H9 (cell line): ENCODE data around the gene FDX1. TPM values are rescaled to one million over a fixed set of nuclear protein-coding genes. Genes with fewer than 3 reads are reported as not detected.

Experiments used
- DNase-seq: peaks from one replicate; pipeline ENCODE4 v3.0.0-alpha.2; 2017
- H2AFZ ChIP-seq: one replicate; pipeline ENCODE4 v1.6.1; 2013; ENCODE audit warnings: mild to moderate bottlenecking, low read length, control low read depth, moderate library complexity
- H2AK5ac ChIP-seq: 2 replicates; pipeline ENCODE4 v1.6.1; 2013; ENCODE audit warnings: low read length, control low read depth, mixed read lengths; ENCODE audit not compliant: insufficient read length
- H2BK120ac ChIP-seq: one replicate; pipeline ENCODE4 v1.6.1; 2013; ENCODE audit warnings: low read depth, mild to moderate bottlenecking, low read length, control low read depth, inconsistent platforms; ENCODE audit not compliant: poor library complexity, severe bottlenecking
- H2BK12ac ChIP-seq: 2 replicates; pipeline ENCODE4 v1.6.1; 2013; ENCODE audit warnings: low read length, control low read depth, mixed read lengths, low read depth; ENCODE audit not compliant: insufficient read length
- H2BK15ac ChIP-seq: 2 replicates; pipeline ENCODE4 v1.6.1; 2013; ENCODE audit warnings: low read depth, low read length, control low read depth
- H2BK20ac ChIP-seq: one replicate; pipeline ENCODE4 v1.6.1; 2013; ENCODE audit warnings: low read depth, mild to moderate bottlenecking, low read length, control low read depth, inconsistent platforms; ENCODE audit not compliant: poor library complexity, severe bottlenecking
- H2BK5ac ChIP-seq: 2 replicates; pipeline ENCODE4 v1.6.1; 2013; ENCODE audit warnings: low read length, control low read depth, mixed read lengths; ENCODE audit not compliant: insufficient read length
- H3K14ac ChIP-seq: 2 replicates; pipeline ENCODE4 v1.6.1; 2013; ENCODE audit warnings: low read length, control low read depth; ENCODE audit not compliant: insufficient read depth
- H3K18ac ChIP-seq: 2 replicates; pipeline ENCODE4 v1.6.1; 2013; ENCODE audit warnings: low read depth, mild to moderate bottlenecking, mixed read lengths, low read length, control low read depth; ENCODE audit not compliant: insufficient read length
- H3K23ac ChIP-seq: 2 replicates; pipeline ENCODE4 v1.6.1; 2013; ENCODE audit warnings: low read length, control low read depth, mixed read lengths, low read depth; ENCODE audit not compliant: insufficient read length
- H3K23me2 ChIP-seq: 2 replicates; pipeline ENCODE4 v1.6.1; 2013; ENCODE audit warnings: low read depth, mild to moderate bottlenecking, mixed read lengths, low read length, control low read depth; ENCODE audit not compliant: insufficient read length, poor library complexity, severe bottlenecking
- H3K27ac ChIP-seq: 2 replicates; pipeline ENCODE4 v1.5.1; 2013; ENCODE audit warnings: low read length, control low read depth, mixed read lengths, low read depth; ENCODE audit not compliant: insufficient read length
- H3K27me3 ChIP-seq: 2 replicates; pipeline ENCODE4 v1.6.1; 2013; ENCODE audit warnings: low read length, control low read depth, inconsistent platforms; ENCODE audit not compliant: insufficient read depth
- H3K4ac ChIP-seq: 2 replicates; pipeline ENCODE4 v1.6.1; 2013; ENCODE audit warnings: low read depth, mild to moderate bottlenecking, control low read depth, inconsistent platforms, low read length, moderate library complexity
- H3K4me1 ChIP-seq: 2 replicates; pipeline ENCODE4 v1.6.1; 2013; ENCODE audit warnings: low read length, control low read depth, inconsistent platforms; ENCODE audit not compliant: insufficient read depth
- H3K4me2 ChIP-seq: 2 replicates; pipeline ENCODE4 v1.6.1; 2013; ENCODE audit warnings: low read length, control low read depth, mixed read lengths; ENCODE audit not compliant: insufficient read length, insufficient read depth
- H3K56ac ChIP-seq: 2 replicates; pipeline ENCODE4 v1.6.1; 2013; ENCODE audit warnings: low read depth, mild to moderate bottlenecking, mixed read lengths, low read length, control low read depth; ENCODE audit not compliant: insufficient read length
- H3K79me1 ChIP-seq: 2 replicates; pipeline ENCODE4 v1.6.1; 2013; ENCODE audit warnings: low read depth, mild to moderate bottlenecking, moderate library complexity, low read length, control low read depth, inconsistent platforms; ENCODE audit not compliant: insufficient read depth, poor library complexity, severe bottlenecking
- H3K79me2 ChIP-seq: 2 replicates; pipeline ENCODE4 v1.6.1; 2013; ENCODE audit warnings: low read length, control low read depth, inconsistent platforms; ENCODE audit not compliant: insufficient read depth
- H3K9ac ChIP-seq: 2 replicates; pipeline ENCODE4 v1.6.1; 2013; ENCODE audit warnings: low read length, control low read depth, mixed read lengths; ENCODE audit not compliant: insufficient read length; ENCODE audit errors: extremely low read depth
- H3K9me3 ChIP-seq: one replicate; pipeline ENCODE4 v1.6.1; 2013; ENCODE audit warnings: low read depth, low read length, inconsistent platforms; ENCODE audit not compliant: control insufficient read depth
- H3T11ph ChIP-seq: one replicate; pipeline ENCODE4 v1.6.1; 2013; ENCODE audit warnings: mild to moderate bottlenecking, low read length, control low read depth, inconsistent platforms
- H4K20me1 ChIP-seq: one replicate; pipeline ENCODE4 v1.6.1; 2013; ENCODE audit not compliant: control insufficient read depth, insufficient read length, insufficient read depth
- H4K5ac ChIP-seq: 2 replicates; pipeline ENCODE4 v1.6.1; 2013; ENCODE audit warnings: low read depth, mild to moderate bottlenecking, mixed read lengths, low read length, control low read depth; ENCODE audit not compliant: insufficient read length
- H4K8ac ChIP-seq: replicated peaks from 2 replicates; pipeline ENCODE4 v1.6.1; 2013; ENCODE audit warnings: low read length, control low read depth, mixed read lengths, low read depth; ENCODE audit not compliant: insufficient read length
- H4K91ac ChIP-seq: 2 replicates; pipeline ENCODE4 v1.6.1; 2013; ENCODE audit warnings: low read depth, mild to moderate bottlenecking, moderate library complexity, mixed read lengths, low read length, control low read depth; ENCODE audit not compliant: insufficient read length
- H3K27ac Mint-ChIP-seq, 3 experiments: 2 replicates in 2 of 3; 3 replicates in 1 of 3; pipeline ENCODE4 v1.8.0; 2020 to 2021; ENCODE audit warnings: mixed read lengths in 3 of 3, mild to moderate bottlenecking in 1 of 3, moderate library complexity in 1 of 3
- H3K27me3 Mint-ChIP-seq: 2 replicates; pipeline ENCODE4 v1.8.0; 2021; ENCODE audit warnings: low read depth, mild to moderate bottlenecking, moderate library complexity, mixed read lengths
- H3K36me3 Mint-ChIP-seq, 3 experiments: 2 replicates in 2 of 3; 3 replicates in 1 of 3; pipeline ENCODE4 v1.8.0; 2020 to 2021; ENCODE audit warnings: low read depth in 3 of 3, mixed read lengths in 3 of 3; ENCODE audit not compliant: insufficient read depth in 1 of 3
- H3K4me1 Mint-ChIP-seq, 2 experiments: 2 replicates each; pipeline ENCODE4 v1.8.0; 2020; ENCODE audit warnings: mixed read lengths in 2 of 2
- H3K4me3 Mint-ChIP-seq, 2 experiments: 2 replicates in 1 of 2; 3 replicates in 1 of 2; pipeline ENCODE4 v1.8.0; 2020 to 2021; ENCODE audit warnings: mild to moderate bottlenecking in 2 of 2, mixed read lengths in 2 of 2, moderate library complexity in 1 of 2
- H3K9me3 Mint-ChIP-seq, 2 experiments: 2 replicates in 1 of 2; 3 replicates in 1 of 2; pipeline ENCODE4 v1.8.0; 2020; ENCODE audit warnings: mild to moderate bottlenecking in 2 of 2, mixed read lengths in 2 of 2, moderate library complexity in 1 of 2
- WGBS: extraction: QIAGEN DNeasy Blood & Tissue Kit; methylation state at CpG from one replicate; pipeline ENCODE4 v1.1.7; 2013; ENCODE audit warnings: missing lambda C conversion rate, low lambda C conversion rate, mixed read lengths; ENCODE audit not compliant: insufficient read length; ENCODE audit errors: extremely low coverage; 5-methylcytosine and 5-hydroxymethylcytosine counted together
- total RNA-seq: library from RNA; stranded (reverse); gene quantifications from 2 replicates; pipeline ENCODE4 v1.2.1, GENCODE V29; 2021
- TF ChIP-seq, protein P1 (sequence below): fragments of 200-600 bp; sonication (generic); conservative IDR thresholded peaks from 3 replicates; pipeline ENCODE4 v1.8.0; 2021; ENCODE audit warnings: antibody characterized with exemption, mild to moderate bottlenecking

The FDX1 gene
- total RNA-seq, 1 experiment from 2014 or later = 10.1 TPM

DNA sequence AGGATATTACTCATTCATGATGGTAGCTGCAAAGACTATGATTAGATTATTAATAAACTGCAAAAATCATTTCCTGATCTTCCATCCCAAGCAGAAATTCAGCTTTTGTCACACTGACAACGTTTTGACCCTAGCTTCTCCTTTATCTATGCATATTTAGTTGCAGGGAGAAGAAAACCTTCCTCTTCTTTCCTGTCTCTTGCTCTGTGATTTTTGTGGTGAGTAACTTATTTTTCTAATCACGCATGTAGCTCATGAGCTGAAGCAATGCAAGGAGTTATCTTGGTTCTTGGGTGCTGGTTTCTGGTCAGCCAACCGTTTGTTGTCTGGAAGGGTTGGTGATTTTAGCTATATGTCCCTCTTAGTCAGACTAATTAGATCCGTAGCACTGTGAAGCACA lies 56.4 kb downstream of the FDX1 start:
- no peaks in the 10 kb centered on the region; a peak in 3 of 5 replicates for H3K9me3 Mint-ChIP-seq
- no peak overlapping the region for H2BK120ac ChIP-seq
- H3K27me3 Mint-ChIP-seq = no peaks in the 10 kb centered on the region
- H3K36me3 Mint-ChIP-seq = no peaks in the 10 kb centered on the region; a peak in 1 of 7 replicates
- H3K4me1 ChIP-seq = no peaks in the 10 kb centered on the region; the same call in 1 of the 2 replicates
- H3K27me3 ChIP-seq = no peaks in the 10 kb centered on the region
- H2AFZ ChIP-seq = no peak overlapping the region
- H3K27ac ChIP-seq = no peak overlapping the region
- no peaks in the 10 kb centered on the region for H3K79me1 ChIP-seq
- no peak overlapping the region for H2BK12ac ChIP-seq
- H2BK5ac ChIP-seq = no peak overlapping the region
- no peak overlapping the region for H2AK5ac ChIP-seq
- H3K9ac ChIP-seq = no peak overlapping the region
- H3K4ac ChIP-seq = no peak overlapping the region
- H3K4me2 ChIP-seq = no peak overlapping the region
- no peak overlapping the region for H3K14ac ChIP-seq
- H3K4me1 Mint-ChIP-seq = peaks cover 0 to 3% of the 10 kb centered on the region in 2 experiments; a peak in 1 of 4 replicates
- H2BK15ac ChIP-seq = no peak overlapping the region
- H3K23me2 ChIP-seq = no peaks in the 10 kb centered on the region
- no peaks in the 10 kb centered on the region for H3K9me3 ChIP-seq
- no peak overlapping the region for H3K27ac Mint-ChIP-seq
- no peaks in the 10 kb centered on the region for H4K20me1 ChIP-seq
- H3K79me2 ChIP-seq = no peaks in the 10 kb centered on the region
- no peak overlapping the region for H2BK20ac ChIP-seq
- no peak overlapping the region for H3K18ac ChIP-seq
- H4K8ac ChIP-seq = no peak overlapping the region
- H4K5ac ChIP-seq = no peak overlapping the region
- H3T11ph ChIP-seq = no peak overlapping the region
- WGBS = no CpG with 5 or more reads among the region's 4 CpGs
- no peak for DNase-seq
- H3K4me3 Mint-ChIP-seq = no peak overlapping the region
- no peak overlapping the region for H3K56ac ChIP-seq
- no peak overlapping the region for H4K91ac ChIP-seq
- TF ChIP-seq, protein P1, sequence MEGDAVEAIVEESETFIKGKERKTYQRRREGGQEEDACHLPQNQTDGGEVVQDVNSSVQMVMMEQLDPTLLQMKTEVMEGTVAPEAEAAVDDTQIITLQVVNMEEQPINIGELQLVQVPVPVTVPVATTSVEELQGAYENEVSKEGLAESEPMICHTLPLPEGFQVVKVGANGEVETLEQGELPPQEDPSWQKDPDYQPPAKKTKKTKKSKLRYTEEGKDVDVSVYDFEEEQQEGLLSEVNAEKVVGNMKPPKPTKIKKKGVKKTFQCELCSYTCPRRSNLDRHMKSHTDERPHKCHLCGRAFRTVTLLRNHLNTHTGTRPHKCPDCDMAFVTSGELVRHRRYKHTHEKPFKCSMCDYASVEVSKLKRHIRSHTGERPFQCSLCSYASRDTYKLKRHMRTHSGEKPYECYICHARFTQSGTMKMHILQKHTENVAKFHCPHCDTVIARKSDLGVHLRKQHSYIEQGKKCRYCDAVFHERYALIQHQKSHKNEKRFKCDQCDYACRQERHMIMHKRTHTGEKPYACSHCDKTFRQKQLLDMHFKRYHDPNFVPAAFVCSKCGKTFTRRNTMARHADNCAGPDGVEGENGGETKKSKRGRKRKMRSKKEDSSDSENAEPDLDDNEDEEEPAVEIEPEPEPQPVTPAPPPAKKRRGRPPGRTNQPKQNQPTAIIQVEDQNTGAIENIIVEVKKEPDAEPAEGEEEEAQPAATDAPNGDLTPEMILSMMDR = no peak
- no peak overlapping the region for H3K23ac ChIP-seq
